Glutamatergic neuron (in vitro differentiated cells): ENCODE data around the gene TMEM87B. TPM values are rescaled to one million over a fixed set of nuclear protein-coding genes. Genes with fewer than 3 reads are reported as not detected.
A peak's percentile ranks its signal among the peaks of the same experiment; 100 is the strongest.

Source experiments
- DNase-seq: peaks from one replicate; pipeline ENCODE4 v3.0.0; 2022
- H3K27ac Mint-ChIP-seq: one replicate; pipeline ENCODE4 v1.8.0; 2020; ENCODE audit warnings: mild to moderate bottlenecking, mixed read lengths, inconsistent platforms; ENCODE audit not compliant: unreplicated experiment
- H3K27me3 Mint-ChIP-seq: one replicate; pipeline ENCODE4 v1.8.0; 2020; ENCODE audit warnings: mild to moderate bottlenecking, moderate library complexity, mixed read lengths, inconsistent platforms; ENCODE audit not compliant: unreplicated experiment
- H3K36me3 Mint-ChIP-seq: one replicate; pipeline ENCODE4 v1.8.0; 2020; ENCODE audit warnings: mild to moderate bottlenecking, mixed read lengths, inconsistent platforms; ENCODE audit not compliant: unreplicated experiment
- H3K4me1 Mint-ChIP-seq: one replicate; pipeline ENCODE4 v1.8.0; 2020; ENCODE audit warnings: mild to moderate bottlenecking, low read depth, mixed read lengths, inconsistent platforms; ENCODE audit not compliant: unreplicated experiment
- H3K4me3 Mint-ChIP-seq: one replicate; pipeline ENCODE4 v1.8.0; 2020; ENCODE audit warnings: mild to moderate bottlenecking, mixed read lengths, inconsistent platforms; ENCODE audit not compliant: unreplicated experiment
- H3K9me3 Mint-ChIP-seq: one replicate; pipeline ENCODE4 v1.8.0; 2020; ENCODE audit warnings: mild to moderate bottlenecking, moderate library complexity, mixed read lengths, inconsistent platforms; ENCODE audit not compliant: unreplicated experiment
- total RNA-seq: library from RNA; stranded (reverse); fragmentation: NEBNext Ultra II Directional; extraction: Animal tissue kit (Norgen Biotek cat#: 25700); gene quantifications from one replicate; pipeline ENCODE4 v1.2.1, GENCODE V29; 2021; ENCODE audit not compliant: unreplicated experiment
- TF ChIP-seq, protein P1 (sequence below): fragments of 200-600 bp; sonication (generic); IDR thresholded peaks from one replicate; pipeline ENCODE4 v1.5.0; 2021; ENCODE audit not compliant: partially characterized antibody, unreplicated experiment

The TMEM87B gene
- total RNA-seq, 1 donor from 2014 or later: 8.6 TPM

DNA sequence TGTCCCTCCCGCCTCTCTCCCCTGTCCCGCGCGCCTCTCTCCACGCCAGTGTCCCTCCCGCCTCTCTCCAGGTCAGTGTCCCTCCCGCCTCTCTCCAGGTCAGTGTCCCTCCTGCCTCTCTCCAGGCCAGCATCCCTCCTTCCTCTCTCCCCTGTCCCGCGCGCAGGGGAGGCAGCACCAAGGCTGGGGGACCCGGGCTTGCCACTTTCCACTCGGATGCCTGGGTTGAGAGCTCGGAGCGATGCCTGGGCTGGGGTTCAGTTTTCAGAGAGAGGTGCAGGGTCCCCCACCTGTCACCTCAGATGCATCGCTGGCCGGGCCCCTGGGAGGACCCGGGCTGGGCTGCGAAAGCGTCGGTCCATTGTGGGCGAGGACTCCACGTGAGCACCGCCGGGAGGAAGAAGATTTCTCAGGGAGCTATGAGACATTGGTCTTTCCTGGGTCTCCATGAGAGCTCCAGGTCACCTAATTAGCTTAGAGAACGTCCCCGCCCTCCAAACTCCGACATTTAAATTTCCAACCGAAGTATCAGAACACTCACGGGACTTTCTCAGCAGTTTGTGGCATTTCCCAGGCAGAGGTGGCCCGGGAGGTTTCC, 85.2 kb downstream of the TMEM87B start:
- H3K27me3 Mint-ChIP-seq: peaks cover 23% of the 10 kb centered on the region
- TF ChIP-seq, protein P1, sequence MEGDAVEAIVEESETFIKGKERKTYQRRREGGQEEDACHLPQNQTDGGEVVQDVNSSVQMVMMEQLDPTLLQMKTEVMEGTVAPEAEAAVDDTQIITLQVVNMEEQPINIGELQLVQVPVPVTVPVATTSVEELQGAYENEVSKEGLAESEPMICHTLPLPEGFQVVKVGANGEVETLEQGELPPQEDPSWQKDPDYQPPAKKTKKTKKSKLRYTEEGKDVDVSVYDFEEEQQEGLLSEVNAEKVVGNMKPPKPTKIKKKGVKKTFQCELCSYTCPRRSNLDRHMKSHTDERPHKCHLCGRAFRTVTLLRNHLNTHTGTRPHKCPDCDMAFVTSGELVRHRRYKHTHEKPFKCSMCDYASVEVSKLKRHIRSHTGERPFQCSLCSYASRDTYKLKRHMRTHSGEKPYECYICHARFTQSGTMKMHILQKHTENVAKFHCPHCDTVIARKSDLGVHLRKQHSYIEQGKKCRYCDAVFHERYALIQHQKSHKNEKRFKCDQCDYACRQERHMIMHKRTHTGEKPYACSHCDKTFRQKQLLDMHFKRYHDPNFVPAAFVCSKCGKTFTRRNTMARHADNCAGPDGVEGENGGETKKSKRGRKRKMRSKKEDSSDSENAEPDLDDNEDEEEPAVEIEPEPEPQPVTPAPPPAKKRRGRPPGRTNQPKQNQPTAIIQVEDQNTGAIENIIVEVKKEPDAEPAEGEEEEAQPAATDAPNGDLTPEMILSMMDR: no peak

DNA sequence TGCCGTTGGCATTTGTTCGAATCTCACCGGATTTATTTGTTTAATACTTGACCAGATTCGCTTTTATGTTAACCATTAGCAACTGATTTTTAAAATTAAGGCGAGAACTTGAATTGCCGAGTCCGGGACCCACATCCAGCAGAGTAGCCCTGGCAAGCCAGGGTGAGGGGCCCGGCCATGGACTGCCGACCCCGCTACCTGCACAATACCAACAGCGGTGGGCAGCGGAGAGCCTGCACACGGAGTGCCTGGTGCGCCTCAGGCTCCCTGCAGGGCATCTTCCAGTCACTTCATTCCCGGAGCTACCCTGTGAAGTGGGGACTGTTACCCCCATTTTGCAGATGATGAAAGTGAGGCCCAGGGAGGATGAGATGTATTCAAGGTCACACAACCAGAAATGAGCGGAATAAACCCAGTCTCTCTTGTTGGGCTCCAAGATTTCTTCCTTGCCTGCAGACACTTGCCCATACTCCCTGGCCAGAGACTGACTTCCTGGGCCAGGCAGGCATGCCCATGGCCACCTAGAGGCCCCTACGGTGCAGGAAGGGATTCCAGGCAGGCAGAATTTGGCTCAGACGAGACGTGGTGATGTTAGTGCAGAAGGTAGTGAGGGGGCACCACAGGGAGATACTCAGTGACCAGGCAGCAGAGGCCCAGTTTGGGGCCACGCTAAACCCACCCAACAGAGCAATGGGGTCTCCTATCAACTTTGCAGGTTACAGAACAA, 86.0 kb downstream of the TMEM87B start:
- H3K4me3 Mint-ChIP-seq: peak overlapping the region; percentile 55
- H3K4me1 Mint-ChIP-seq: no peaks in the 10 kb centered on the region
- peaks cover 2% of the 10 kb centered on the region for H3K9me3 Mint-ChIP-seq
- H3K36me3 Mint-ChIP-seq: peaks cover 13% of the 10 kb centered on the region
- no peak overlapping the region for H3K27ac Mint-ChIP-seq
- no peak for DNase-seq
- peaks cover 21% of the 10 kb centered on the region for H3K27me3 Mint-ChIP-seq
- TF ChIP-seq, protein P1: no peak

More for the DNA sequence above, 85.2 kb downstream of the TMEM87B start:
- DNase-seq: no peak
- H3K4me1 Mint-ChIP-seq: no peaks in the 10 kb centered on the region
- H3K4me3 Mint-ChIP-seq: peak overlapping the region; percentile 55
- no peak overlapping the region for H3K27ac Mint-ChIP-seq
- peaks cover 13% of the 10 kb centered on the region for H3K36me3 Mint-ChIP-seq
- peaks cover 2% of the 10 kb centered on the region for H3K9me3 Mint-ChIP-seq

DNA sequence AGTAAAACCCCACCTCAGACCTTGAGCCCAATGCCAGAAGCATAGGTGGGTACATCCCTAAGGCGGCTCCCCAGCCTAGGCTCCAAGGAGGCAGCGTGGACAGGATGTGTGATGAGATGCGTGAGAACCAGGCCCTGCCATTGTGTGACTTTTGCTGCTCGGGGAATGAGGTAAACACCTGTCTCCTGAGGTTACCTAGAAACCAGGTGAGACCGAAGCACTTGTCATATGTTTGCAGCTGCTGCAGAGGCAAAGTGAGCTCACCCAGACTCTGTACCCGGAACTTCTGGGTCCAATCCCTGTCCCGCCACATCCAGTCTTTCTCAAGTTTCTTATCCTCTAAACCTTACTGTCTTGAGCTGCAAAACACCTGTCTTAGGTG, 86.5 kb downstream of the TMEM87B start:
- Mint-ChIP-seq H3K4me3 (no peak overlapping the region), H3K4me1 (no peaks in the 10 kb centered on the region), H3K9me3 (peaks cover 2% of the 10 kb centered on the region), H3K27ac (no peak overlapping the region), H3K27me3 (peaks cover 21% of the 10 kb centered on the region), H3K36me3 (peaks cover 13% of the 10 kb centered on the region)
- no peak for DNase-seq
- TF ChIP-seq, protein P1: no peak

DNA sequence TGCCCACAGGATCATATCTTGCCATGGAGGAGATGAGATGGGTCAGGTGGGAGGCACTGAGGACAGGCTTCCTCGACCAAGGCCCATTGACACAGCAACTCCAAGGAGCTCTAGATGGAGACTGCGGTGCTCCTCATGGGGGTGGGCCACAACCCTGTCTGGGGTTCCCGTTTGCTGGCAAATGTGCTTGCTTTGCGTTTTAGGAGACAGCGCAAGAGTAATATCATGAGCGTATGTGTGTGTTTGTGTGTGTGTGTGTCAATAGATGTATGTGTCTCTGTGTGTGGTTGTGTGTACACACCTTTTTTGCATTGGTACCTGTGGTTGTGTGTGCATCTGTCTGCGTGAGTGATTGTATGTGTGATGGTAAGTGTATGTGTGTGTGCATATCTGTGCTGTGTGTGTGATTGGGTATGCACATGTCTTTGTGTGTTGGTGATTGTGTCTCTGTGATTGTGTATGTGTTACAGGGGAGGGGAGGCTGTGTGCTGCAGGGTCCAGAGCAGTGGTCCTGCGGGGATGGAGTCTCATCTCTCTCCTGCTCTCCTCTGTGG, 87.5 kb downstream of the TMEM87B start:
- Mint-ChIP-seq H3K4me3 (no peak overlapping the region), H3K27me3 (peaks cover 18% of the 10 kb centered on the region), H3K9me3 (peaks cover 2% of the 10 kb centered on the region), H3K4me1 (no peaks in the 10 kb centered on the region), H3K36me3 (peaks cover 13% of the 10 kb centered on the region), H3K27ac (no peak overlapping the region)
- no peak for DNase-seq
- TF ChIP-seq, protein P1: no peak

DNA sequence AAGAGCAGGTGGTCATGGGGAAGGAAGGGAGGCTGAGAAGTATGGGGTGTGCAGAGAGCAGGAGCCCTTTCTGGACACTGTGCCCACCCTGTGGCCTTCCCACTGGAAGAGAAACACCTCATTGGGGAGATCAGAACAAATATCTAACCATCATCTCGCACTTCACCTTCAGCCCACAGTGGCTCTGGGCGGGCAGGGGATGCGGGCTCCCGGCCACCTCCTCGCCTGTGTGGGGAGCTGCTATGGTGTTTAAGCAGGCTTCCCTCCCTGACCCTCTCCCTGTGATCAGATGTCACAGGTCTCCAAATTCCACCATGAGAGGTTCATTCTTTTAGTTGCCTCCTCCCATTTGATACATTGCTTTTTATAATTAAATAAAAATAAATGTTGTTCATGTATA, 88.1 kb downstream of the TMEM87B start:
- H3K4me3 Mint-ChIP-seq: no peak overlapping the region
- no peak overlapping the region for H3K27ac Mint-ChIP-seq
- peaks cover 2% of the 10 kb centered on the region for H3K9me3 Mint-ChIP-seq

More for the DNA sequence above, 88.1 kb downstream of the TMEM87B start:
- Mint-ChIP-seq H3K4me1 (no peaks in the 10 kb centered on the region), H3K36me3 (peaks cover 13% of the 10 kb centered on the region), H3K27me3 (peaks cover 16% of the 10 kb centered on the region)
- no peak for DNase-seq
- TF ChIP-seq, protein P1: no peak
